OCI-LY3 (cell line): ENCODE results near the gene BZW2.

Experiments
- H2AFZ ChIP-seq: fragments of 200-600, 300-600 bp; shearing (Covaris generic); 2 replicates; pipeline ENCODE4 v1.6.0; 2014; ENCODE audit warnings: antibody characterized with exemption, low read depth, low read length
- H3K27ac ChIP-seq: fragments of 200-600, 300-600 bp; sonication (generic); 2 replicates; pipeline ENCODE4 v1.5.1; 2014; ENCODE audit warnings: mild to moderate bottlenecking, low read length, moderate library complexity, mixed read lengths
- H3K27me3 ChIP-seq: fragments of 200-600, 300-600 bp; sonication (generic); 2 replicates; pipeline ENCODE4 v1.6.1; 2014; ENCODE audit warnings: low read depth, low read length, mixed read lengths
- H3K36me3 ChIP-seq: fragments of 200-600, 300-600 bp; sonication (generic); replicated peaks from 2 replicates; pipeline ENCODE3; 2014; ENCODE audit warnings: low read depth, low read length, mixed read lengths
- H3K4me1 ChIP-seq: fragments of 300-600, 200-600 bp; sonication (generic); 2 replicates; pipeline ENCODE4 v1.6.1; 2014; ENCODE audit warnings: low read length, mixed read lengths
- H3K4me2 ChIP-seq: fragments of 200-600, 300-600 bp; sonication (generic); 2 replicates; pipeline ENCODE4 v1.6.1; 2014; ENCODE audit warnings: low read length, mixed read lengths
- H3K4me3 ChIP-seq: fragments of 300-600, 200-600 bp; sonication (generic); 2 replicates; pipeline ENCODE4 v1.5.1; 2014; ENCODE audit warnings: antibody characterized with exemption, mild to moderate bottlenecking, low read length, moderate library complexity
- H3K79me2 ChIP-seq: fragments of 300-600, 200-600 bp; shearing (Covaris generic); 2 replicates; pipeline ENCODE4 v1.6.1; 2014; ENCODE audit warnings: mild to moderate bottlenecking, low read length, mixed read lengths
- H3K9ac ChIP-seq: fragments of 300-600, 200-600 bp; shearing (Covaris generic); 2 replicates; pipeline ENCODE4 v1.6.0; 2014; ENCODE audit warnings: mild to moderate bottlenecking, low read length, moderate library complexity
- H3K9me3 ChIP-seq: fragments of 200-600, 300-600 bp; shearing (Covaris generic); 2 replicates; pipeline ENCODE4 v1.6.1; 2014; ENCODE audit warnings: low read length, mixed read lengths; ENCODE audit not compliant: insufficient read depth
- H4K20me1 ChIP-seq: fragments of 200-600, 300-600 bp; sonication (generic); 2 replicates; pipeline ENCODE4 v1.6.1; 2016; ENCODE audit warnings: low read length, mixed read lengths; ENCODE audit not compliant: insufficient read depth
- EZH2phosphoT487 ChIP-seq: fragments of 200-600 bp; shearing (Covaris generic); IDR thresholded peaks from 2 replicates; pipeline ENCODE4 v1.6.1; 2018; ENCODE audit warnings: antibody characterized with exemption, mixed run types, low read depth
- TF ChIP-seq, protein P1 (sequence below): fragments of 200-600, 300-600 bp; sonication (generic); IDR thresholded peaks from 2 replicates; pipeline ENCODE4 v1.5.1; 2014; ENCODE audit warnings: antibody characterized with exemption, low read length, low read depth

The BZW2 gene

DNA sequence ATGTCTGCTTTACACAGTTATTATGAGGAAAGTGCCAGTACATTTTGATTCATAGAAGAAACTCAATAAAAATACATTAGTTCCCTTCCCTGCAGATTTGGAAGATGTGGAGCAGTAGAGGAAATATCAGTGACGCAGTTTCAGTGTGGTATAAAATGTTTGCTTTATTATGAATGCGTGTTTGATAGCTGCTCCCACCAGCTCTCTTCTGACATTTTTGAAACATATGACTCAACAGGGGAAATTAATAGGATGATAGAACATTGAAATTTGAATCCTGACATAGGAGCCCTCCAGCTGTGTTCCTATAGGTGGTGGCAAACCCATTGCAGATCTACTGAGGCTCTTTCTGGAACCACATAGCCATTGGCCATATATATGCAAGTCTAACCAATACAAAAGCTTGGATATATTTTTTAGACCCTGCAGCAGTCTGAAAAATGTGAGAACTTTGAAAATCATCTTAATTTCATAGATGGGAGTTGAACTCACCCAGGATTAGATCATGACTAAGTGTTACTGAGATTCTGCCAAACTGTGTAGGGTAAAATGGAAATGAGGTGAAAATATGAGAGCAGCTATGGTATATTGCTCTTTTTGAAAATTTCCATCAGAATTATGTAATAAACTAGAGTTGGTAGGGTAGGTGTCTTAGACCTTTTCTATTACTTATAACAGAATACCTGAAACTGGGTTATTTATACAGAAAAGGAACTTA, 47.8 kb downstream of the BZW2 start:
- Histone ChIP-seq H3K27me3 (no peaks in the 10 kb centered on the region), H3K9me3 (no peaks in the 10 kb centered on the region), H4K20me1 (no peaks in the 10 kb centered on the region), H3K36me3 (peaks cover 33% of the 10 kb centered on the region), H3K4me2 (no peak overlapping the region), H3K79me2 (no peaks in the 10 kb centered on the region), H3K4me3 (no peak overlapping the region), H3K4me1 (no peaks in the 10 kb centered on the region), H2AFZ (no peak overlapping the region), H3K9ac (no peak overlapping the region), H3K27ac (no peak overlapping the region)
- TF ChIP-seq, protein P1, sequence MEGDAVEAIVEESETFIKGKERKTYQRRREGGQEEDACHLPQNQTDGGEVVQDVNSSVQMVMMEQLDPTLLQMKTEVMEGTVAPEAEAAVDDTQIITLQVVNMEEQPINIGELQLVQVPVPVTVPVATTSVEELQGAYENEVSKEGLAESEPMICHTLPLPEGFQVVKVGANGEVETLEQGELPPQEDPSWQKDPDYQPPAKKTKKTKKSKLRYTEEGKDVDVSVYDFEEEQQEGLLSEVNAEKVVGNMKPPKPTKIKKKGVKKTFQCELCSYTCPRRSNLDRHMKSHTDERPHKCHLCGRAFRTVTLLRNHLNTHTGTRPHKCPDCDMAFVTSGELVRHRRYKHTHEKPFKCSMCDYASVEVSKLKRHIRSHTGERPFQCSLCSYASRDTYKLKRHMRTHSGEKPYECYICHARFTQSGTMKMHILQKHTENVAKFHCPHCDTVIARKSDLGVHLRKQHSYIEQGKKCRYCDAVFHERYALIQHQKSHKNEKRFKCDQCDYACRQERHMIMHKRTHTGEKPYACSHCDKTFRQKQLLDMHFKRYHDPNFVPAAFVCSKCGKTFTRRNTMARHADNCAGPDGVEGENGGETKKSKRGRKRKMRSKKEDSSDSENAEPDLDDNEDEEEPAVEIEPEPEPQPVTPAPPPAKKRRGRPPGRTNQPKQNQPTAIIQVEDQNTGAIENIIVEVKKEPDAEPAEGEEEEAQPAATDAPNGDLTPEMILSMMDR: no peak
- no peak for TF ChIP-seq EZH2phosphoT487

DNA sequence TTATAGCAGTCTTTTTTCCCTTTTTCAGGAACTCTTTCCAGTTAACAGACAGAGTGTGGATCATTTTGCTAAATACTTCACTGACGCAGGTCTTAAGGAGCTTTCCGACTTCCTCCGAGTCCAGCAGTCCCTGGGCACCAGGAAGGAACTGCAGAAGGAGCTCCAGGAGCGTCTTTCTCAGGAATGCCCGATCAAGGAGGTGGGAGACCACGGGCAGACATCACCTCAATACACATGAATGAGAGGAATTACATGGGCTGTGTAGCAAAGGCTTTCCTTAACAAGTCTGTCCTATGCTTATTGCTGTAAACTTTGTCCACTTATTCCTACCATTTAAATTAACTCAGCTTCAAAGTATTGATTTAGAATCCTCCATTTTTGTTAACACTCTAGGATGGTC, 48.8 kb downstream of the BZW2 start:
- Histone ChIP-seq H4K20me1 (no peaks in the 10 kb centered on the region), H3K4me1 (no peaks in the 10 kb centered on the region), H3K27ac (no peak overlapping the region), H3K27me3 (no peaks in the 10 kb centered on the region), H3K9me3 (no peaks in the 10 kb centered on the region), H3K36me3 (peaks cover 37% of the 10 kb centered on the region), H2AFZ (no peak overlapping the region), H3K4me3 (no peak overlapping the region), H3K79me2 (no peaks in the 10 kb centered on the region), H3K4me2 (no peak overlapping the region), H3K9ac (no peak overlapping the region)
- TF ChIP-seq EZH2phosphoT487: no peak
- TF ChIP-seq, protein P1: no peak

DNA sequence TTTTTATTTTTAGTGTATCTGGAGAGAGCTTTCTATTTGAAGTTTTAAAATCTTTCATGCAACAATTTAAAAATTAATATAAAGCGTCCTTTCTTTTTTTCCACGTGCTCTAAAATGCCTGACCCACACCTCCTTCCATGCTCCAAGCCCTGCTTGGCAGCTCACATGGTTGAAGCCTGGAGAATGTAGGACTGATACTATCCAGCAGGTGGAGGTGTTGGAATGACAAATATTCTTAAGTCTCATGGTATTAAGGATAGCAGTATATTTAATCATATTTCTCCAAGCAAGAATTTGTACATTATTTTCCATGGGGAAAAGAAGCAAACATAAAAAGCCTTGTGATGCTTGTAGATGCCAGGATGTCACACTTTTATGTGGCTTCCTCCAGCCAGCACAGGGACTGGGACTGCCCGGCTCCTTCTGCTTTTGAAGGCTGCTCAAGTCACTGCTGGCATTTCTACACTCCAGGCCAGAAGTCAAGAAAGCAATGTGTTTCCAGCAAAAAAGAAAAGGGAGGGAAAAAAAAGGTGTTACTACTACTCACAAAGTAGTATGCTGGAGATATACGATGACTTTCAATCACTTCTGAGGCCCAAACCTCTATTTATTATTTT, 49.7 kb downstream of the BZW2 start:
- H3K36me3 ChIP-seq: peaks cover 44% of the 10 kb centered on the region
- no peaks in the 10 kb centered on the region for H4K20me1 ChIP-seq
- no peak overlapping the region for H3K9ac ChIP-seq
- H3K27ac ChIP-seq: no peak overlapping the region
- no peaks in the 10 kb centered on the region for H3K9me3 ChIP-seq
- H3K4me3 ChIP-seq: no peak overlapping the region
- H2AFZ ChIP-seq: no peak overlapping the region
- TF ChIP-seq, protein P1: peak; percentile 41
- TF ChIP-seq EZH2phosphoT487: no peak
- no peaks in the 10 kb centered on the region for H3K27me3 ChIP-seq
- H3K4me2 ChIP-seq: no peak overlapping the region
- H3K4me1 ChIP-seq: no peaks in the 10 kb centered on the region
- H3K79me2 ChIP-seq: no peaks in the 10 kb centered on the region

DNA sequence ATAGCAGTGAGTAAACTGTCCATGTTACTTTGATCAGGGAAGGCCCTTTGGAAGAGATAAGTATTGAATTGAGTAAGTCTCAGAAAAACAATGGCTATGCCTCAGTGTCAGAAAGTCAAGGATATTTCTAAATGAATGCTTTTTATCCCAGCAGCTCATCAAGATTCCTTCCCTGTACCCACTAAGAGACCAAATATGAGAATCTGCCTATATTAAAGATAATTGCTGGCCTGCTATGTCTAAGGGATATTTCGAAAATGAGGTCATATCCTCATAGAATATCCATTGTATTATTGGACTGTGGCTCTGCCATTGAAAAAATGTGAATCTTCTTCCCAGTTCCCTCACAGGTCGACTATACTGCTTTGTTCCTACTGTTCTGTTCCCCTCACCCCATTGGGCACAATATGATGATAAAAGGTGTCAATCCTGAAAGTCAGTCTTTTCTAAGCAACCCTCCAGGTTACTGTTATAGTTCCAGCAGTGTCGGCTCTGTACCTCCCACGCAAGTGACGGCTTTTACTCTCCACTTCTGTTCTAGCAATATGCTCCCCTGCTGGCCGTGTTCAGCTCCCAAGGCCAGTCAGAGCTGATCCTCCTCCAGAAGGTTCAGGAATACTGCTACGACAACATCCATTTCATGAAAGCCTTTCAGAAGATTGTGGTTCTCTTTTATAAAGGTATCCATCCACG, 51.7 kb downstream of the BZW2 start:
- Histone ChIP-seq H2AFZ (no peak overlapping the region), H3K27ac (no peak overlapping the region), H3K4me1 (no peaks in the 10 kb centered on the region), H3K36me3 (peaks cover 52% of the 10 kb centered on the region), H3K9me3 (no peaks in the 10 kb centered on the region), H3K79me2 (no peaks in the 10 kb centered on the region), H3K27me3 (no peaks in the 10 kb centered on the region), H4K20me1 (no peaks in the 10 kb centered on the region), H3K4me2 (no peak overlapping the region), H3K9ac (no peak overlapping the region), H3K4me3 (no peak overlapping the region)
- TF ChIP-seq, protein P1: no peak
- TF ChIP-seq EZH2phosphoT487: no peak
